Activated naive CD8-positive, alpha-beta T cell treated with anti-CD3 and anti-CD28 coated beads for 36 hours (primary cell): ENCODE results near the gene WIPF1. TPM values are rescaled to one million over a fixed set of nuclear protein-coding genes. Genes with fewer than 3 reads are reported as not detected.

Source experiments
- DNase-seq: peaks from one replicate; pipeline ENCODE4 v3.0.0; 2021
- H3K27ac Mint-ChIP-seq: one replicate; pipeline ENCODE4 v1.8.0; 2022; ENCODE audit warnings: mild to moderate bottlenecking, moderate library complexity, mixed read lengths
- H3K27me3 Mint-ChIP-seq: one replicate; pipeline ENCODE4 v1.8.0; 2022; ENCODE audit warnings: mild to moderate bottlenecking, mixed read lengths
- H3K36me3 Mint-ChIP-seq: one replicate; pipeline ENCODE4 v1.8.0; 2021; ENCODE audit warnings: mild to moderate bottlenecking, mixed read lengths
- H3K4me1 Mint-ChIP-seq: one replicate; pipeline ENCODE4 v1.8.0; 2021; ENCODE audit warnings: mixed read lengths
- H3K4me3 Mint-ChIP-seq: one replicate; pipeline ENCODE4 v1.8.0; 2022; ENCODE audit warnings: mild to moderate bottlenecking, moderate library complexity, mixed read lengths
- H3K9me3 Mint-ChIP-seq: one replicate; pipeline ENCODE4 v1.8.0; 2022; ENCODE audit warnings: mixed read lengths
- total RNA-seq, 2 experiments: library from RNA; stranded (reverse); gene quantifications; one replicate each; pipeline ENCODE4 v1.2.3, GENCODE V29; 2021

WIPF1 gene
- total RNA-seq, 2 experiments from 2014 or later = 384 to 391 TPM

- peak overlapping the region; percentile 89 for H3K27ac Mint-ChIP-seq
- peaks cover 61% of the 10 kb centered on the region for H3K36me3 Mint-ChIP-seq
- no peaks in the 10 kb centered on the region for H3K27me3 Mint-ChIP-seq
- H3K4me1 Mint-ChIP-seq = peaks cover 92% of the 10 kb centered on the region
- no peak for DNase-seq
- H3K9me3 Mint-ChIP-seq = peaks cover 2% of the 10 kb centered on the region
- no peak overlapping the region for H3K4me3 Mint-ChIP-seq
These were observed 13.4 kb upstream of the WIPF1 start for GRCh38 chr2:174611006-174611405.

GRCh38 chr2:174610243-174610995, 12.8 kb upstream of the WIPF1 start:
- Mint-ChIP-seq H3K4me1 (peaks cover 91% of the 10 kb centered on the region), H3K36me3 (peaks cover 57% of the 10 kb centered on the region), H3K27ac (peak overlapping the region; percentile 89), H3K4me3 (no peak overlapping the region), H3K27me3 (no peaks in the 10 kb centered on the region), H3K9me3 (peaks cover 2% of the 10 kb centered on the region)
- no peak for DNase-seq

GRCh38 chr2:174609261-174609660, 11.7 kb upstream of the WIPF1 start:
- peaks cover 2% of the 10 kb centered on the region for H3K9me3 Mint-ChIP-seq
- DNase-seq = no peak
- no peak overlapping the region for H3K4me3 Mint-ChIP-seq
- peaks cover 88% of the 10 kb centered on the region for H3K4me1 Mint-ChIP-seq
- H3K27me3 Mint-ChIP-seq = no peaks in the 10 kb centered on the region
- peaks cover 50% of the 10 kb centered on the region for H3K36me3 Mint-ChIP-seq
- peak overlapping the region; percentile 89 for H3K27ac Mint-ChIP-seq

- Mint-ChIP-seq H3K27me3 (no peaks in the 10 kb centered on the region), H3K36me3 (peaks cover 46% of the 10 kb centered on the region), H3K4me1 (peaks cover 86% of the 10 kb centered on the region), H3K4me3 (no peak overlapping the region), H3K9me3 (peaks cover 2% of the 10 kb centered on the region), H3K27ac (peak overlapping the region; percentile 89)
- no peak for DNase-seq
These were observed 11.2 kb upstream of the WIPF1 start for GRCh38 chr2:174608866-174609214.

- peaks cover 45% of the 10 kb centered on the region for H3K36me3 Mint-ChIP-seq
These were observed 10.6 kb upstream of the WIPF1 start for GRCh38 chr2:174607989-174608865.

GRCh38 chr2:174607584-174607983, 10.0 kb upstream of the WIPF1 start:
- peaks cover 42% of the 10 kb centered on the region for H3K36me3 Mint-ChIP-seq
- DNase-seq = no peak
- H3K27me3 Mint-ChIP-seq = no peaks in the 10 kb centered on the region
- H3K4me3 Mint-ChIP-seq = peak overlapping the region; percentile 69
- peaks cover 2% of the 10 kb centered on the region for H3K9me3 Mint-ChIP-seq
- H3K27ac Mint-ChIP-seq = peak overlapping the region; percentile 89
- peaks cover 86% of the 10 kb centered on the region for H3K4me1 Mint-ChIP-seq

More at GRCh38 chr2:174607989-174608865, 10.6 kb upstream of the WIPF1 start:
- peaks cover 86% of the 10 kb centered on the region for H3K4me1 Mint-ChIP-seq
- peak overlapping the region; percentile 69 for H3K4me3 Mint-ChIP-seq
- H3K27me3 Mint-ChIP-seq = no peaks in the 10 kb centered on the region
- peak overlapping the region; percentile 89 for H3K27ac Mint-ChIP-seq
- peak; percentile 58 for DNase-seq
- H3K9me3 Mint-ChIP-seq = peaks cover 2% of the 10 kb centered on the region

- H3K4me3 Mint-ChIP-seq = peak overlapping the region; percentile 52
- H3K36me3 Mint-ChIP-seq = peaks cover 41% of the 10 kb centered on the region
- peaks cover 87% of the 10 kb centered on the region for H3K4me1 Mint-ChIP-seq
- H3K27me3 Mint-ChIP-seq = no peaks in the 10 kb centered on the region
- peaks cover 2% of the 10 kb centered on the region for H3K9me3 Mint-ChIP-seq
- peak overlapping the region; percentile 89 for H3K27ac Mint-ChIP-seq
- peak; percentile 44 for DNase-seq
These were observed 8.7 kb upstream of the WIPF1 start for GRCh38 chr2:174606336-174606735.

GRCh38 chr2:174605687-174606086, 8.1 kb upstream of the WIPF1 start:
- Mint-ChIP-seq H3K4me3 (peak overlapping the region; percentile 30), H3K27ac (peak overlapping the region; percentile 89), H3K4me1 (peaks cover 86% of the 10 kb centered on the region), H3K9me3 (peaks cover under 1% of the 10 kb centered on the region), H3K36me3 (peaks cover 40% of the 10 kb centered on the region), H3K27me3 (no peaks in the 10 kb centered on the region)
- no peak for DNase-seq

GRCh38 chr2:174603280-174603679, 5.7 kb upstream of the WIPF1 start:
- Mint-ChIP-seq H3K27ac (peak overlapping the region; percentile 75), H3K4me3 (no peak overlapping the region), H3K27me3 (no peaks in the 10 kb centered on the region)

GRCh38 chr2:174602745-174603144, 5.1 kb upstream of the WIPF1 start:
- no peaks in the 10 kb centered on the region for H3K27me3 Mint-ChIP-seq
- H3K4me3 Mint-ChIP-seq = no peak overlapping the region
- H3K36me3 Mint-ChIP-seq = peaks cover 49% of the 10 kb centered on the region
- H3K27ac Mint-ChIP-seq = peak overlapping the region; percentile 80
- no peak for DNase-seq
- H3K4me1 Mint-ChIP-seq = peaks cover 83% of the 10 kb centered on the region
- H3K9me3 Mint-ChIP-seq = peaks cover 9% of the 10 kb centered on the region

More at GRCh38 chr2:174603280-174603679, 5.7 kb upstream of the WIPF1 start:
- peak; percentile 45 for DNase-seq
- Mint-ChIP-seq H3K9me3 (peaks cover 9% of the 10 kb centered on the region), H3K4me1 (peaks cover 83% of the 10 kb centered on the region), H3K36me3 (peaks cover 51% of the 10 kb centered on the region)

- Mint-ChIP-seq H3K36me3 (peaks cover 57% of the 10 kb centered on the region), H3K27ac (peak overlapping the region; percentile 99), H3K9me3 (peaks cover 9% of the 10 kb centered on the region), H3K4me3 (no peak overlapping the region), H3K4me1 (peaks cover 62% of the 10 kb centered on the region), H3K27me3 (no peaks in the 10 kb centered on the region)
- DNase-seq = no peak
These were observed 2.7 kb upstream of the WIPF1 start for GRCh38 chr2:174600349-174600748.

- Mint-ChIP-seq H3K36me3 (peaks cover 65% of the 10 kb centered on the region), H3K27ac (peak overlapping the region; percentile 99), H3K4me1 (peaks cover 60% of the 10 kb centered on the region), H3K4me3 (peak overlapping the region; percentile 56), H3K27me3 (no peaks in the 10 kb centered on the region), H3K9me3 (peaks cover 9% of the 10 kb centered on the region)
- no peak for DNase-seq
These were observed 1.8 kb upstream of the WIPF1 start for GRCh38 chr2:174599310-174599921.

GRCh38 chr2:174597009-174597344, 627 bp downstream of the WIPF1 start:
- peaks cover 74% of the 10 kb centered on the region for H3K36me3 Mint-ChIP-seq
- no peak for DNase-seq
- peak overlapping the region; percentile 86 for H3K4me3 Mint-ChIP-seq
- H3K9me3 Mint-ChIP-seq = peaks cover 9% of the 10 kb centered on the region
- peaks cover 51% of the 10 kb centered on the region for H3K4me1 Mint-ChIP-seq
- no peaks in the 10 kb centered on the region for H3K27me3 Mint-ChIP-seq
- H3K27ac Mint-ChIP-seq = peak overlapping the region; percentile 99

GRCh38 chr2:174595891-174596397, 1.7 kb downstream of the WIPF1 start:
- Mint-ChIP-seq H3K9me3 (peaks cover 9% of the 10 kb centered on the region), H3K27me3 (no peaks in the 10 kb centered on the region), H3K36me3 (peaks cover 75% of the 10 kb centered on the region), H3K4me1 (peaks cover 51% of the 10 kb centered on the region), H3K4me3 (peak overlapping the region; percentile 86), H3K27ac (peak overlapping the region; percentile 99)
- no peak for DNase-seq
